HepG2 (cell line): ENCODE measurements around the gene ARHGAP23.

ENCODE experiments used
- SMC3 ChIP-seq: IDR thresholded peaks from 2 replicates; pipeline ENCODE4 v1.6.1; 2011; ENCODE audit warnings: low read length, improper control_type of control experiment
- ZBTB1 ChIP-seq: sonication (generic); formaldehyde crosslinking; IDR thresholded peaks from 2 replicates; pipeline ENCODE4 v1.4.0; 2020; ENCODE audit warnings: missing genetic modification reagents, borderline replicate concordance
- ZBTB21 ChIP-seq: sonication (generic); formaldehyde crosslinking; IDR thresholded peaks from 2 replicates; pipeline ENCODE4 v1.4.0; 2020; ENCODE audit warnings: missing genetic modification reagents
- TF ChIP-seq, protein P1 (sequence below): IDR thresholded peaks from 2 replicates; pipeline ENCODE4 v1.6.1; 2016; ENCODE audit warnings: low read depth, control low read depth

DNA sequence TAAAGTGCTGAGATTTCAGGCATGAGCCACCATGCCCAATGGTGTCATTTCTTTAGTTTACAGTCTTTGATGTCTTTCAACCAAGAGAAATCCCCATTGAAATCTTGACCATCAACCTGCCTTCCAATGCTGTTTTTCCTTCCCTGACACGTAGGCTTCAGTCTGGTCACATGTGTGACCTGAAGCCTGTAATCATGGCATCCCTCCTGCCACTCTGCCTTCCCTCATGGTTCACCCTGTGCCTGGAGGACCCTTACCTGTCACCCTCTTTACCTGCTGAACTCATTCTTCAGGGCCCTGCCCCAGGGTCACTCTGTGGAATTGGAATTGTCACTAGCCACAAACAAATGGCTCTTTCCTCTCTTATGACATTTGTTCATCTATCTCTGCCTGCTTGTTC lies 18.1 kb upstream of the ARHGAP23 start:
- no peak for TF ChIP-seq ZBTB21 (CRISPR knock-in tag)
- TF ChIP-seq SMC3, result no peak
- TF ChIP-seq, protein P1, sequence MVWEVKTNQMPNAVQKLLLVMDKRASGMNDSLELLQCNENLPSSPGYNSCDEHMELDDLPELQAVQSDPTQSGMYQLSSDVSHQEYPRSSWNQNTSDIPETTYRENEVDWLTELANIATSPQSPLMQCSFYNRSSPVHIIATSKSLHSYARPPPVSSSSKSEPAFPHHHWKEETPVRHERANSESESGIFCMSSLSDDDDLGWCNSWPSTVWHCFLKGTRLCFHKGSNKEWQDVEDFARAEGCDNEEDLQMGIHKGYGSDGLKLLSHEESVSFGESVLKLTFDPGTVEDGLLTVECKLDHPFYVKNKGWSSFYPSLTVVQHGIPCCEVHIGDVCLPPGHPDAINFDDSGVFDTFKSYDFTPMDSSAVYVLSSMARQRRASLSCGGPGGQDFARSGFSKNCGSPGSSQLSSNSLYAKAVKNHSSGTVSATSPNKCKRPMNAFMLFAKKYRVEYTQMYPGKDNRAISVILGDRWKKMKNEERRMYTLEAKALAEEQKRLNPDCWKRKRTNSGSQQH, result no peak
- no peak for TF ChIP-seq ZBTB1 (CRISPR knock-in tag)
